ENCODE measurements around the gene RAB3C. TPM values are rescaled to one million over a fixed set of nuclear protein-coding genes. Genes with fewer than 3 reads are reported as not detected.
"Not testable (repeated sequence)": the region's sequence is repeated elsewhere in the genome, so short reads cannot be mapped to it uniquely, and the experiment has no call there.

RAB3C gene
- total RNA-seq (0.19 TPM), polyA plus RNA-seq (0.66 TPM)
- long read RNA-seq, donor 1 = 0 reads
- long read RNA-seq, donor 2 = 0 reads
- long read RNA-seq, donor 3 = 0 reads
- long read RNA-seq, donor 4 = 0 reads
- long read RNA-seq, donor 5 = 0 reads
- long read RNA-seq, donor 6 = 0 reads
- long read RNA-seq, donor 7 = 0 reads
- long read RNA-seq, donor 8 = 0 reads
- long read RNA-seq, donor 9 = 0 reads
- long read RNA-seq, donor 10 = 0 reads

- under 1% methylated on average over 43 of the region's 43 CpGs for WGBS
- Histone ChIP-seq H3K36me3 (ENCODE audit: control insufficient read depth in 2 of 2, insufficient read depth in 2 of 2, low read length in 1 of 2) (no peaks in the 10 kb centered on the region), H3K4me1 (ENCODE audit: control insufficient read depth in 2 of 2, insufficient read depth in 2 of 2, low read length in 2 of 2) (peaks cover 4 to 9% of the 10 kb centered on the region in 2 donors), H3K27me3 (ENCODE audit: control insufficient read depth in 2 of 2, insufficient read depth in 1 of 2, low read length in 1 of 2) (peaks cover 9 to 32% of the 10 kb centered on the region in 2 donors), H3K27ac (ENCODE audit: low read depth in 1 of 2, low read length in 1 of 2) (no peak within 1 kb of the TSS), H3K4me3 (ENCODE audit: low read length in 2 of 2) (peak within 1 kb of the TSS; percentile 48 to 51), H3K9me3 (ENCODE audit: control insufficient read depth in 2 of 2, insufficient read depth in 1 of 2, low read length in 1 of 2) (peaks cover 0 to 3% of the 10 kb centered on the region in 2 donors)
- DNase-seq (ENCODE audit: low read depth in 6 of 9, low spot score in 9 of 9) = peak; percentile 50 to 89 (median 62)
Measured at GRCh38 chr5:58582803-58583491, at the start of gene RAB3C. RAB3C (plus strand) TSS chr5:58583075; CDS start chr5:58583209, 134 bp downstream.

GRCh38 chr5:58541935-58542334, 40.9 kb upstream of the RAB3C start:
- DNase-seq (ENCODE audit: low read depth in 6 of 9, low spot score in 9 of 9); H3K27me3 ChIP-seq (ENCODE audit: control insufficient read depth in 2 of 2, insufficient read depth in 1 of 2, low read length in 1 of 2): not testable (repeated sequence)
- WGBS = 92% methylated on average over 9 of the region's 9 CpGs

GRCh38 chr5:58542709-58543108, 40.2 kb upstream of the RAB3C start:
- WGBS = 97% methylated on average over 1 of the region's 1 CpG
- Histone ChIP-seq H3K4me1 (ENCODE audit: control insufficient read depth in 2 of 2, insufficient read depth in 2 of 2, low read length in 2 of 2) (no peaks in the 10 kb centered on the region), H3K9me3 (ENCODE audit: control insufficient read depth in 2 of 2, insufficient read depth in 1 of 2, low read length in 1 of 2) (no peaks in the 10 kb centered on the region), H3K36me3 (ENCODE audit: control insufficient read depth in 2 of 2, insufficient read depth in 2 of 2, low read length in 1 of 2) (no peaks in the 10 kb centered on the region), H3K27me3 (ENCODE audit: control insufficient read depth in 2 of 2, insufficient read depth in 1 of 2, low read length in 1 of 2) (no peaks in the 10 kb centered on the region), H3K4me3 (ENCODE audit: low read length in 2 of 2) (no peak overlapping the region), H3K27ac (ENCODE audit: low read depth in 1 of 2, low read length in 1 of 2) (no peak overlapping the region)
- DNase-seq (ENCODE audit: low read depth in 6 of 9, low spot score in 9 of 9) = no peak

More at GRCh38 chr5:58541935-58542334, 40.9 kb upstream of the RAB3C start:
- not testable (repeated sequence) for H3K36me3 ChIP-seq (ENCODE audit: control insufficient read depth in 2 of 2, insufficient read depth in 2 of 2, low read length in 1 of 2); H3K4me3 ChIP-seq (ENCODE audit: low read length in 2 of 2); H3K4me1 ChIP-seq (ENCODE audit: control insufficient read depth in 2 of 2, insufficient read depth in 2 of 2, low read length in 2 of 2); H3K9me3 ChIP-seq (ENCODE audit: control insufficient read depth in 2 of 2, insufficient read depth in 1 of 2, low read length in 1 of 2); H3K27ac ChIP-seq (ENCODE audit: low read depth in 1 of 2, low read length in 1 of 2)

GRCh38 chr5:58543723-58544122, 39.2 kb upstream of the RAB3C start:
- H3K27ac ChIP-seq (ENCODE audit: low read depth in 1 of 2, low read length in 1 of 2) = no peak overlapping the region
- no peak overlapping the region for H3K4me3 ChIP-seq (ENCODE audit: low read length in 2 of 2)
- no peak for DNase-seq (ENCODE audit: low read depth in 6 of 9, low spot score in 9 of 9)
- H3K4me1 ChIP-seq (ENCODE audit: control insufficient read depth in 2 of 2, insufficient read depth in 2 of 2, low read length in 2 of 2) = no peaks in the 10 kb centered on the region
- no peaks in the 10 kb centered on the region for H3K27me3 ChIP-seq (ENCODE audit: control insufficient read depth in 2 of 2, insufficient read depth in 1 of 2, low read length in 1 of 2)
- H3K9me3 ChIP-seq (ENCODE audit: control insufficient read depth in 2 of 2, insufficient read depth in 1 of 2, low read length in 1 of 2) = no peaks in the 10 kb centered on the region
- 96% methylated on average over 2 of the region's 2 CpGs for WGBS
- H3K36me3 ChIP-seq (ENCODE audit: control insufficient read depth in 2 of 2, insufficient read depth in 2 of 2, low read length in 1 of 2) = no peaks in the 10 kb centered on the region

GRCh38 chr5:58544195-58544594, 38.7 kb upstream of the RAB3C start:
- 27% methylated on average over 1 of the region's 1 CpG for WGBS
- no peak overlapping the region for H3K4me3 ChIP-seq (ENCODE audit: low read length in 2 of 2)
- H3K9me3 ChIP-seq (ENCODE audit: control insufficient read depth in 2 of 2, insufficient read depth in 1 of 2, low read length in 1 of 2) = no peaks in the 10 kb centered on the region
- H3K27ac ChIP-seq (ENCODE audit: low read depth in 1 of 2, low read length in 1 of 2) = no peak overlapping the region
- no peak for DNase-seq (ENCODE audit: low read depth in 6 of 9, low spot score in 9 of 9)
- H3K27me3 ChIP-seq (ENCODE audit: control insufficient read depth in 2 of 2, insufficient read depth in 1 of 2, low read length in 1 of 2) = no peaks in the 10 kb centered on the region
- H3K36me3 ChIP-seq (ENCODE audit: control insufficient read depth in 2 of 2, insufficient read depth in 2 of 2, low read length in 1 of 2) = no peaks in the 10 kb centered on the region
- no peaks in the 10 kb centered on the region for H3K4me1 ChIP-seq (ENCODE audit: control insufficient read depth in 2 of 2, insufficient read depth in 2 of 2, low read length in 2 of 2)

GRCh38 chr5:58544926-58545325, 37.9 kb upstream of the RAB3C start:
- no peak for DNase-seq (ENCODE audit: low read depth in 6 of 9, low spot score in 9 of 9)
- no peak overlapping the region for H3K27ac ChIP-seq (ENCODE audit: low read depth in 1 of 2, low read length in 1 of 2)
- no peaks in the 10 kb centered on the region for H3K4me1 ChIP-seq (ENCODE audit: control insufficient read depth in 2 of 2, insufficient read depth in 2 of 2, low read length in 2 of 2)
- H3K9me3 ChIP-seq (ENCODE audit: control insufficient read depth in 2 of 2, insufficient read depth in 1 of 2, low read length in 1 of 2) = no peaks in the 10 kb centered on the region
- H3K4me3 ChIP-seq (ENCODE audit: low read length in 2 of 2) = no peak overlapping the region
- no peaks in the 10 kb centered on the region for H3K27me3 ChIP-seq (ENCODE audit: control insufficient read depth in 2 of 2, insufficient read depth in 1 of 2, low read length in 1 of 2)
- 90% methylated on average over 2 of the region's 2 CpGs for WGBS
- H3K36me3 ChIP-seq (ENCODE audit: control insufficient read depth in 2 of 2, insufficient read depth in 2 of 2, low read length in 1 of 2) = no peaks in the 10 kb centered on the region

- Histone ChIP-seq H3K27me3 (ENCODE audit: control insufficient read depth in 2 of 2, insufficient read depth in 1 of 2, low read length in 1 of 2) (no peaks in the 10 kb centered on the region), H3K4me3 (ENCODE audit: low read length in 2 of 2) (no peak overlapping the region), H3K4me1 (ENCODE audit: control insufficient read depth in 2 of 2, insufficient read depth in 2 of 2, low read length in 2 of 2) (no peaks in the 10 kb centered on the region), H3K27ac (ENCODE audit: low read depth in 1 of 2, low read length in 1 of 2) (no peak overlapping the region), H3K9me3 (ENCODE audit: control insufficient read depth in 2 of 2, insufficient read depth in 1 of 2, low read length in 1 of 2) (no peaks in the 10 kb centered on the region), H3K36me3 (ENCODE audit: control insufficient read depth in 2 of 2, insufficient read depth in 2 of 2, low read length in 1 of 2) (no peaks in the 10 kb centered on the region)
- no peak for DNase-seq (ENCODE audit: low read depth in 6 of 9, low spot score in 9 of 9)
Measured at GRCh38 chr5:58545912-58546311, 37.0 kb upstream of the RAB3C start.

GRCh38 chr5:58548068-58548467, 34.8 kb upstream of the RAB3C start:
- no peaks in the 10 kb centered on the region for H3K27me3 ChIP-seq (ENCODE audit: control insufficient read depth in 2 of 2, insufficient read depth in 1 of 2, low read length in 1 of 2)
- H3K27ac ChIP-seq (ENCODE audit: low read depth in 1 of 2, low read length in 1 of 2) = no peak overlapping the region
- WGBS = 97% methylated on average over 2 of the region's 2 CpGs
- H3K4me3 ChIP-seq (ENCODE audit: low read length in 2 of 2) = no peak overlapping the region
- no peak for DNase-seq (ENCODE audit: low read depth in 6 of 9, low spot score in 9 of 9)
- H3K9me3 ChIP-seq (ENCODE audit: control insufficient read depth in 2 of 2, insufficient read depth in 1 of 2, low read length in 1 of 2) = no peaks in the 10 kb centered on the region
- no peaks in the 10 kb centered on the region for H3K4me1 ChIP-seq (ENCODE audit: control insufficient read depth in 2 of 2, insufficient read depth in 2 of 2, low read length in 2 of 2)
- H3K36me3 ChIP-seq (ENCODE audit: control insufficient read depth in 2 of 2, insufficient read depth in 2 of 2, low read length in 1 of 2) = no peaks in the 10 kb centered on the region

- H3K4me3 ChIP-seq (ENCODE audit: low read length in 2 of 2) = no peak overlapping the region
- no peaks in the 10 kb centered on the region for H3K9me3 ChIP-seq (ENCODE audit: control insufficient read depth in 2 of 2, insufficient read depth in 1 of 2, low read length in 1 of 2)
- 97% methylated on average over 1 of the region's 1 CpG for WGBS
- DNase-seq (ENCODE audit: low read depth in 6 of 9, low spot score in 9 of 9) = no peak
- no peaks in the 10 kb centered on the region for H3K4me1 ChIP-seq (ENCODE audit: control insufficient read depth in 2 of 2, insufficient read depth in 2 of 2, low read length in 2 of 2)
- no peaks in the 10 kb centered on the region for H3K36me3 ChIP-seq (ENCODE audit: control insufficient read depth in 2 of 2, insufficient read depth in 2 of 2, low read length in 1 of 2)
- H3K27ac ChIP-seq (ENCODE audit: low read depth in 1 of 2, low read length in 1 of 2) = no peak overlapping the region
- no peaks in the 10 kb centered on the region for H3K27me3 ChIP-seq (ENCODE audit: control insufficient read depth in 2 of 2, insufficient read depth in 1 of 2, low read length in 1 of 2)
Measured at GRCh38 chr5:58551492-58551891, 31.4 kb upstream of the RAB3C start.
